Measurements from ENCODE around the gene COL21A1. TPM values are rescaled to one million over a fixed set of nuclear protein-coding genes. Genes with fewer than 3 reads are reported as not detected.
A peak's percentile ranks its signal among the peaks of the same experiment; 100 is the strongest.

COL21A1 gene
- polyA plus RNA-seq, 1 donor, result 103 TPM

DNA sequence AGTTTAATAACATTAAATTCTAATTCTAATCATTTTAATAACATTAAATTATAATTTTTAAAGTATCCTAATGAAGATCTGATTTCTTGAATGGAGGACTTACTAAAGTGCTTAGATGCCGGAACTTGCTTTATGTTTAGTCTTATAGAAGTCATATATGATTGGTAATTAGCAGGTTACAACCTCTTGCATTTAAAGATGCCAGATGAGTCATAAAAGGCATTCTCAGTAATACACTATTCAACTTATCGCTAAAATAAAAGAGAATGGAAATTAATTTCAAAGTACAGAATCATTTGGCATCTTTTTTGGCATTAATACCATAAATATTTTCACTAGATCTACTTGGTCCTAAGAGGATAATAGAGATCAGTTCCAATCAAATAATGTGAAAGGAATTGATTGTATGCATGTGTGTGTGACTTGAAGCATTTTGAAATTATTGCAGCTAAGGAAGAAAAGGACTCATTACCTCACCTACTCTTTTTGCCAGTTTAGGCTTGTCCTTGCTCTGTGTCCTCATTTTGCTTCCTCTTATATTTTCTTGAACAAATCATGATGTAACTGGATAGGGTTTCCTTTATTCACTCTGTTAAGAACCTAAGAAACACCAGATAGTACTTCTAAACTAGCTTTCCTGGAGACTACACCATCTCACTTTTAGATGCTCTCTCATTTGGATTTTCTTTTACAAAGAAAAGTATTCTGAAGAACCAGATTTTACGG is 2.7 kb downstream of the COL21A1 start:
- no peak for DNase-seq

- no peak for DNase-seq
These were observed 3.3 kb downstream of the COL21A1 start for GRCh38 chr6:56244089-56244488.

- DNase-seq, result no peak
These were observed 3.8 kb downstream of the COL21A1 start for GRCh38 chr6:56243518-56244070.

DNA sequence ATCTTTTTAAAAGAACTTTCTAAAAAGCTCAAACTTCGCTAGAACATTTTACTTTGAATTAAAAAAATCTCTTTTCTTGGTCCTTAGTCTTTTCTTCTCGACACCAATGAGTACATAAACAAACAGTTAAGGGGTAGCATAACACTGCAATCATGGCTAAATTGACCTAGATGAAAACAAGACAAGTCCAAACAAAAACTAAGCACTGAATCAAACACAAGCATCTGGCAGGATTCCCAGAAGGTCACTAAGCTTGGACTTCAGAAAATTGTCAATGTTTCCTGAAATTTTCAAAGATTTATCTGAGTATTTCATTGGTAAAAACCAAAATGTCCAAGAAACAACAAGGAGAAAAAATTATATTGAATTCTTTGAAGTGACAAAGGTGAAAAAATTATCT is 5.0 kb downstream of the COL21A1 start:
- no peak for DNase-seq

DNA sequence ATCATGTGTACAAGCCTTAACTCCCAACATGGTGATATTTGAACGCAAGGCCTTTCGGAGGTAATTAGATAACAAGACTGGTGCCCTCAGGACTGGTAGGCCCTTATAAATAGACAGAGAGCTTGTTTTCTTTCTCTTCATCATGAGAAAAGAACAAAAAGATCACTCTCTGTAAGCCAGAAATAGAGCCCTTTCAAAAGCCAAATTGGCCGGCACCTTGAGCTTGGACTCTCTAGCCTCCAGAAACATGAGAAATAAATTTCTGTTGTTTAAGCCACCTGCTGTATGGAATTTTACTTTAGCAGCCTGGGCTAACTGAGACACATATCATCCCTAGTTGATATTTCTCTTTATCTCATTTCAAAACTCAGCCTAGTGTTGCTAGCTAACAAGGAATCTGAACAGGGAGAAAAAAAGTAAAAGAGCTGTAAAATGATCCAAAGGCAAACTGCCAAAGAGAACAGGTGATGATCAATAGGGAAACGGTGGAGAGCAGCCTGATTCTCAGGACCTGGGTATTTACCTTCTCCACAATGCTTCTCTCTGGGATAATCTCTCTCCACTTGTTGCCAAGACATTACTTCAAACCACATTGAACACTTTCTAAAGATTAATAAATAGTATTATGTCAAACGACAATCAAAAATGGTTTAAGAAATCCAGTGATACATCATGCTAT is 6.1 kb downstream of the COL21A1 start:
- DNase-seq, result no peak

DNA sequence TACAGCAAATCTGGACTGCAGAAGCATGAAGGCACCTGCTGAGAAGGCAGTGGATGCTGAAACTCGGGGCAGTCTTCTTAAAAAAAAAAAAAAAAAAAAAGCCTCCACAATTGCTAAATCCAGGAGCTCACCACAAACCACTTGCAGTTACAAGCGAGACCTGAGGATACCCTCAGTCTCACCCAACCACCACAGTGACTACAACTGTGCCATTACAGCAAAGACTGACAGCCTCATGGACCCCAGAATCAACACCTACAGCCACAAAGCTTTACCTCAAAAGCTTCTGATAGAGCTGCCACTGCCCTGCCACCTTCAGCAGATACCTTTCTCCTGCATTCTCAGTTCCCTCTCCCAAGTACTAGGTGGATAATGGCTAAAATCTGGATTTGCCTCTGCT is 9.0 kb downstream of the COL21A1 start:
- DNase-seq, result no peak

DNA sequence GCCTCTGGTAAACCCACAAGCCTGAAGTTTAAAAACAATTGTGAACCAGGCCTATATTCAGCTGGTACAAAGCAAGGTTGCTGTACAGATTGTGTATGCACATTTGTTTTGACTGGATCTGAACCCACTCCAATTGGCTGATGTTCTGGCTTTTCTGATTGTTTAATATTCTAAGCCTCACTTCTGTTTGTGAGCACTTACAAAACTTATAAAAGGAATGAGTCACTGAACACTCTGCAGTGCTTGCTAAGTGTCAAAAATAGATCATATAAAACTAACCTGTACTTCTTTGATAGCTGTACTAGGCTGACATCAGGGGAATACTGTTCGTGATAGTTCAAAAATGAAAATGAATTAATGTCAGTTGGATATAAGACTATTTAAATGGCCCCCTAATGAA is 12.1 kb downstream of the COL21A1 start:
- DNase-seq, result no peak

DNA sequence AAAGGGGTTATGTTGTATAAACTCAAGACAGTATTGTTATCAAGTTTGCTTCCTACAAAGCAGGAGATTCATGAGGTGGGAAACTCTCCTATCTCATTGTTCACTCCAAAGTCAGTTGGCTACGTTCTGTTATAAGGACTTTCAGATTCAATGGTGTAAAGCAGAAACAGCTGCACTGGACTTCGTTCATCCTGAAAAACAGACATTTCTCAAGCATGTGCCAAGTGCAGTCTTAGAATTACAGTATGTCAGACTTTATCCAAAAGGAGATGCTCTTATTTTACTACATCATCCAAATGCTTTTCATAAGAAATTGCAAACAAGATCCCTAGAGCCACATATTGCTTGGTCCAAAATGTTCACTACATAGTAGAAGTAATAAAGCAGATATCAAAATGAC is 14.9 kb downstream of the COL21A1 start:
- DNase-seq, result peak; percentile 73

DNA sequence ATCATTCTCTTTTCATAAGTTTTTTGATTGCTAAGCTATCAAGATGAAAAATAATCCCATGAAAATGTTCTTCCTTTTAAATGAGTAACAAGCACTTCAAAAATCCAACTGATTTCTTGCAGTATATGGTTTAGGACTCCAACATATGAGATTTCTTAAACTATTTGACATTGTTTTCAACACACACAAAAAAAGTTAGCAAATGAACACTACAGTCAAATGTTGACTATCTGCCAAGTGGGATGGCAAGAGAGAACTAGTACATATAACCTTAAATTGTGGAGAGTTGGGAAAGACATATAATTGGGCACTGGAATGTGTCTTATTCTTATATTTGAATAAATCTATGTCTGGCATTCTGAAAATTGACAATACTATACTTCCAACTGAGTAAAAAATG is 15.6 kb downstream of the COL21A1 start:
- DNase-seq, result no peak

DNA sequence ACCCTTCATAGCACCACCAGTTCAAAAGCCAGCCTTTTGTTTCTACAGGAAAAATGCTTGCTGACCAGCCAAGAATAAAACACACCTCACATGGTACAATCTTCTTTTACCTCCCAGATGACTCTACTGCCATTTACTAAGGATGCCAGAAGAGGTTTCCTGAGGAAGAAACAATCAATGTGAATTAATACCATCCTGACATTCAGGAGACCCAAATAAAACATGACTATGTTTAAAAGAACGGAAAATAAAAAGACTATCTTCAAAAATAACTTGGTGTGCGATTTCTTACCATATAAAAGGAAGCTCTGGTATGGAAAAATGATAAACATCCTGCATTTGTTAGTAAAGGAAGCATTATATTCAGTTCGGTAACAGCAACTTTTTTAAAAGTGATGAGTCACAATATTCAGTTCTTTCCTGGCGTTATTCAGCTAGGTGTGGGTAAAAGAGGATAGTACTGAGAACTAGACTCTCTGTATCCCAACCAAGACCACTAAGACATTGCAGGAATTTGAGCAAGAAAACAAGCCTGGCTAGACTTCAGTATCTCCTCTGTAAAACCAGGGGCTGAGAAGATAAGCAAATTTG is 16.3 kb downstream of the COL21A1 start:
- no peak for DNase-seq

DNA sequence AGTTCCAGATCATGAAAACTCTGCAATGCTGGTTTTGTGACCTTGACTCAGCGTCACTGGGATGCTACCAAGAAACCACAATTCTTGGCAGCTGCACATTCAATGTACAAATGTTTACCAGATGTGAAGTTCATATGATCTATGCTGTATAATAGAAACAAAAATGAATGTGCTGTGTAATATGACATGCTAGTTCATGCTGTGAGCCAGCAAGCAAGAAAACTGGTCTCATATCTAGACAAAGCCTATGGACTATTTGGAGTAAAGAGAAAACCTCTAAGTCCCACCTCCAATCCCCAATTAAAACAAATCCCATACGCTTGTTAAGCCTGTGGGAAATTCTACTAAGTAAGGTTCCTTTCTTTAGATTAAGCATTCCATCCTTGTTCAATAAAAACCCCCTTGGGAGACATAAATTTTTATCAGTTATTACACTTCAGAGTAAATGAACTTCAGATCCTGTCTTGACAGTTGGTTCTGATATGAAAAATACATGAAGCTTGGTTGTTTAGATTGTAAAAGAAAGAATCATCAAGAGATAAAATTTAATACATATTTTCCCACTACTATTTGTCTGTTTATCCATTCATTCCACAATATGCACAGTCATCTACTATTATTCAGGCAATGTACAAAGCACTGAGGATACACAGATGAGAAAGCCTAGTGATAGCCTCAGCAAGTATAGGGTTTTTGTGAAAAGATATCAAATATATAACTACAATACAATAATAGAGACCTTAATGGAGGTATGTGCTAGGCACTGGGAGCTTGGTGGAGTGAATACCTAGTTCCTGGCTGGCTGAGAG is 20.1 kb downstream of the COL21A1 start:
- peak; percentile 82 for DNase-seq

- DNase-seq, result no peak
These were observed 23.4 kb downstream of the COL21A1 start for GRCh38 chr6:56223995-56224394.

DNA sequence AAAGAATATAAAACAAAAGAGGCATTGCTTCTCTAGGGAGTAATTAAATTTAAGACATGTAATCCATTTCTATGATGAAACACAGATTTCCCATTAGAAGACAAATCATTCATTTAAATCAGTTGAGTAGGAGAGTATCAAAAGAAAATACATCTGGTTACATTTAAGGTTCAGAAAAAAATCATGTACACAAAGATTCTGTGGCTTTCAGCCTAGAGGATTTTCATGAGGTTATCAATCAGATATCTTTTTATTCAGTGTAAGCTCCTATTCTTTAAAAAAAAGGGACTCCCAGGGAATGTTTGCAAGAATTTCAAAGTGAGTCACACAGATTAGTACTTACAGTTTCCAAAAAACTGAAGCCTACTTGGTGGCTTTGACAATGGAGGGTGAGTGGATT is 24.9 kb downstream of the COL21A1 start:
- no peak for DNase-seq

GRCh38 chr6:56220078-56220477 is 27.3 kb downstream of the COL21A1 start:
- DNase-seq, result no peak

DNA sequence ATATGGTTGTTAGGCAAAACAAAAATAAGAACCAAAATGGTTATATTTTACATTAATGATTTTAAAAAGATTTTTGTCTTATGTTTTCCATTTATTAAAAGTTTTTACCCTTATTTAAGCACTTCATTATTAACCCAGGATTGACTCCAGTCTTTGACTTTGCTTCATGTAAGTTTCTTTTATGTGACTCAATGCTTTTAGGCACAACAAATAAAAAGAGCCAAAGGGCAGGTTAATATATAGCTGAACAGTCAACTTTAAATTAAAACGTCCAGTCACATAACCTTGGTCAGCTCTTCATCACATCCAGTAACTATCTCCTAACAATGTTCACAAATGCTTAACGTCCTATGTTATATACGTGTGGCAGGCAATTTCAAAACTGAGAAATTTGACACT is 32.7 kb downstream of the COL21A1 start:
- no peak for DNase-seq

- DNase-seq, result no peak
These were observed 33.2 kb downstream of the COL21A1 start for GRCh38 chr6:56214041-56214702.

DNA sequence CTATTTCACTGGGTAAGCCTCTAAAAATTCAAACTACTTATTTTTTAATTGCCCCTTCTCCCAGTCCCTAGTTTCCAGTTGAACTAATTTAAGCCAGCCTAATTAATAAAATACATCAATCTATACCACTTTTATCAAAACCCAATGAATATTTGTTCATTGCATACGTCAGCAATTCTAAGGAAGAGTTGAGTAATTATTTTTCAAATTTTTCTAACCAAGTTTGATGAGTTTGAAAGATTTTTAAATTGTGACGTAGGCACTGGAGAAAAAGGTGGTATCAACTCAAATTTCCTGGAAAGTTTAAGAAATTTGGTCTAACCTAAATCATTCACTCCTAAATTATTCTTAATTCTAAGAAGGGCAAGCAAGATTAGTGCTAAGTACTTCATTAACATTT is 35.7 kb downstream of the COL21A1 start:
- no peak for DNase-seq

- DNase-seq, result no peak
These were observed 43.2 kb downstream of the COL21A1 start for GRCh38 chr6:56204134-56204533.

DNA sequence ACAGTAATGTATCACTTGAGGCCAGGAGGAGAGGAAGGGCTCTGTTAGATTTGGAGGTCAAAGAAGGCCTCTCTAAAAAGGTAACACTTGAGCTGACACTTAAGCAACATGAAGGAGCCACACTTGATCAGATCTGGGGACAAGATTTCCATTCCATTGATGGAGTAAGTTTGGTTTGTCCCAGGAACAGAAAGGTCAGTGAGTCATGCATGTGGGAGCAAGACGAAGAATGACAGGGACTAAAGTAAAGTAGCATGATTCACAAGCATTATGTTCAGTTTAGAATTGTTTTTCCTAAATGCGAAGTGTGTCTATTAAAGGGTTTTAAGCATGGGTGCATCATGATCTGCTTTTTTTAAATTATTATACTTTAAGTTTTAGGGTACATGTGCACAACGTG is 47.4 kb downstream of the COL21A1 start:
- DNase-seq, result no peak

DNA sequence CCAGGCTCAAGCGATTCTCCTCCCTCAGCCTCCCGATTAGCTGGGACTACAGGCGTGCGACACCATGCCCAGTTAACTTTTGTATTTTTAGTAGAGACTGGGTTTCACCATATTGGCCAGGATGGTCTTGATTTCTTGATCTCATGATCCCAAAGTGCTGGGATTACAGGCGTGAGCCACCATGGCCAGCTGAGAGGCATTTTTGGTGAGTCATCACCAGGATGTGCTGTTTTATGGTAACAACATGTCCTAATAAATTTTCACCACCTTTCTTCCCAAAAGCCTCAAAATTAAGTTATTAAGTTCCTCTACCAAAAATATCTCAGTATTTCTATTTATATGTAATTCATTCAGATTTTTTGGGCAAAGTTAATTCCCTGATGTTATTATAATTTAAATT is 53.5 kb downstream of the COL21A1 start:
- no peak for DNase-seq

GRCh38 chr6:56188429-56188828 is 59.0 kb downstream of the COL21A1 start:
- no peak for DNase-seq

- no peak for DNase-seq
These were observed 59.7 kb downstream of the COL21A1 start for GRCh38 chr6:56187686-56188085.
